ENCODE measurements around the gene TCF12. TPM values are rescaled to one million over a fixed set of nuclear protein-coding genes. Genes with fewer than 3 reads are reported as not detected.

Gene TCF12
- total RNA-seq, 1 experiment from 2014 or later, result 76.7 TPM

GRCh38 chr15:57030011-57030410, 111.6 kb downstream of the TCF12 start:
- H3K9ac ChIP-seq (ENCODE audit: extremely low read depth, insufficient read length, low read length), result no peak overlapping the region
- no peaks in the 10 kb centered on the region for H3K27me3 Mint-ChIP-seq (ENCODE audit: low read depth)
- no peak overlapping the region for H3K4ac ChIP-seq (ENCODE audit: low read depth, low read length)
- H4K5ac ChIP-seq (ENCODE audit: insufficient read length, low read depth, low read length), result no peak overlapping the region
- DNase-seq, result no peak
- no peak overlapping the region for H2BK20ac ChIP-seq (ENCODE audit: low read depth, low read length, poor library complexity, severe bottlenecking)
- no peaks in the 10 kb centered on the region for H3K9me3 Mint-ChIP-seq
- H2BK15ac ChIP-seq (ENCODE audit: low read depth, low read length), result no peak overlapping the region
- no peaks in the 10 kb centered on the region for H3K36me3 Mint-ChIP-seq (ENCODE audit: insufficient read depth in 1 of 3, low read depth in 3 of 3)
- no peaks in the 10 kb centered on the region for H3K23me2 ChIP-seq (ENCODE audit: insufficient read length, low read depth, low read length, poor library complexity, severe bottlenecking)
- no peak overlapping the region for H2AK5ac ChIP-seq (ENCODE audit: insufficient read length, low read length)
- H3K79me2 ChIP-seq (ENCODE audit: insufficient read depth, low read length), result peaks cover 13% of the 10 kb centered on the region; the same call in 1 of the 2 replicates
- H3K14ac ChIP-seq (ENCODE audit: insufficient read depth, low read length), result no peak overlapping the region
- no peaks in the 10 kb centered on the region for H3K27me3 ChIP-seq (ENCODE audit: insufficient read depth, low read length)
- H2BK12ac ChIP-seq (ENCODE audit: insufficient read length, low read depth, low read length), result no peak overlapping the region
- no peak overlapping the region for H3K18ac ChIP-seq (ENCODE audit: insufficient read length, low read depth, low read length)
- no peak overlapping the region for H3K4me2 ChIP-seq (ENCODE audit: insufficient read depth, insufficient read length, low read length)
- no peak overlapping the region for H4K8ac ChIP-seq (replicated peaks; ENCODE audit: insufficient read length, low read depth, low read length)
- no peak overlapping the region for H2AFZ ChIP-seq (ENCODE audit: low read length)
- H3K27ac Mint-ChIP-seq, result no peak overlapping the region
- H4K91ac ChIP-seq (ENCODE audit: insufficient read length, low read depth, low read length), result no peak overlapping the region
- H3K27ac ChIP-seq (ENCODE audit: insufficient read length, low read depth, low read length), result no peak overlapping the region
- H3K4me1 ChIP-seq (ENCODE audit: insufficient read depth, low read length), result no peaks in the 10 kb centered on the region; the same call in 1 of the 2 replicates
- H3K79me1 ChIP-seq (ENCODE audit: insufficient read depth, low read depth, low read length, poor library complexity, severe bottlenecking), result peaks cover 3% of the 10 kb centered on the region
- no peak overlapping the region for H3K56ac ChIP-seq (ENCODE audit: insufficient read length, low read depth, low read length)
- no peak overlapping the region for H3K4me3 Mint-ChIP-seq
- H4K20me1 ChIP-seq (ENCODE audit: control insufficient read depth, insufficient read depth, insufficient read length), result no peaks in the 10 kb centered on the region
- H3T11ph ChIP-seq (ENCODE audit: low read length), result no peak overlapping the region
- H3K23ac ChIP-seq (ENCODE audit: insufficient read length, low read depth, low read length), result no peak overlapping the region
- no peak overlapping the region for H2BK120ac ChIP-seq (ENCODE audit: low read depth, low read length, poor library complexity, severe bottlenecking)
- no peak overlapping the region for H2BK5ac ChIP-seq (ENCODE audit: insufficient read length, low read length)
- H3K4me1 Mint-ChIP-seq, result peaks cover 32 to 35% of the 10 kb centered on the region in 2 experiments
- TF ChIP-seq CTCF (conservative IDR thresholded peaks at IDR 0.05), result no peak
- H3K9me3 ChIP-seq (ENCODE audit: control insufficient read depth, low read depth, low read length), result no peaks in the 10 kb centered on the region
- no CpG with 5 or more reads among the region's 3 CpGs for WGBS (ENCODE audit: extremely low coverage, insufficient read length, low lambda C conversion rate)

All from H9 (cell line).